ENCODE measurements around the gene C15orf61.

DNA sequence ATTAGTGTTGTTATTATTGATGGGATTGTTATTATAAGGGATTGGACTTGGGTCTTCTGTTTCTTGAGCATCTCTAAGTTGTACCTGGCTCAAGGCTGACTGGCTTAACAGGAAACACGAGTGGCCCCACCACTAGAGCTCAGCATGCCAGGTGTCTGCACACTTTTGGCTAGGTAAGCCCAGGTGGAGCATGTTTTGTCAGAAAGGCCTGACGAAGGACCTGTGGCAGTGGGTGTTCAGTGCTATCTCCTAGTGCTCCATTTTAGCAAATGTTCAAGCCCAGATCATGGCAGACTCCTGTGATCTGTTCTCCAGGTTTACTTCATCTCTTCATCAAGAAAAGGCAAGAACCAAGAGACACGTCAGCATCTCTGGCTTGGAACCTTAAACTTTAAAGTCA, 24.9 kb downstream of the C15orf61 start:
- TF ChIP-seq EZH2 (IDR thresholded peaks at IDR 0.05; ENCODE audit: borderline replicate concordance, insufficient read depth, low read depth, low read length, poor library complexity, severe bottlenecking) (no peak), CTCF (IDR thresholded peaks at IDR 0.05) (no peak)

All from B cell (primary cell).